GM12878 (cell line): ENCODE measurements around the gene CEP83. TPM values are rescaled to one million over a fixed set of nuclear protein-coding genes. Genes with fewer than 3 reads are reported as not detected.

Experiments used
- BCL11A ChIP-seq: IDR thresholded peaks from 2 replicates; pipeline ENCODE4 v1.6.1; 2011; ENCODE audit warnings: low read depth, low read length
- CHD1 ChIP-seq: IDR thresholded peaks from 2 replicates; pipeline ENCODE4 v1.6.1; 2012; ENCODE audit warnings: low read depth, low read length, improper control_type of control experiment
- EED ChIP-seq: sonication (generic); IDR thresholded peaks from 2 replicates; pipeline ENCODE4 v1.6.1; 2016; ENCODE audit warnings: antibody characterized with exemption, low read depth
- EGR1 ChIP-seq, 2 experiments: IDR thresholded peaks; 1 replicate in 1 of 2; 2 replicates in 1 of 2; pipeline ENCODE4 v1.6.1; 2011 to 2012; ENCODE audit warnings: low read depth in 2 of 2, low read length in 2 of 2, borderline replicate concordance in 1 of 2, mild to moderate bottlenecking in 1 of 2, moderate library complexity in 1 of 2
- ETV6 ChIP-seq, 2 experiments: fragments of 450-650 bp in 1 of 2; IDR thresholded peaks in 1 of 2; conservative IDR thresholded peaks in 1 of 2; 2 replicates each; pipeline ENCODE4 v1.6.1; 2014; ENCODE audit warnings: antibody characterized with exemption in 1 of 2, borderline replicate concordance in 1 of 2, low read depth in 1 of 2, mild to moderate bottlenecking in 1 of 2, moderate library complexity in 1 of 2
- EZH2 ChIP-seq: IDR thresholded peaks from 2 replicates; pipeline ENCODE4 v1.6.1; 2012; ENCODE audit warnings: low read depth, mild to moderate bottlenecking, control low read depth, inconsistent platforms, low read length, borderline replicate concordance; ENCODE audit not compliant: control insufficient read depth
- HDAC2 ChIP-seq: fragments of 200-600 bp; sonication (generic); IDR thresholded peaks from 2 replicates; pipeline ENCODE4 v1.6.1; 2017
- HDGF ChIP-seq: fragments of 450-650 bp; IDR thresholded peaks from 2 replicates; pipeline ENCODE4 v1.6.1; 2016; ENCODE audit warnings: antibody characterized with exemption
- RBBP5 ChIP-seq: fragments of 200-600 bp; sonication (generic); conservative IDR thresholded peaks from 2 replicates; pipeline ENCODE4 v1.6.1; 2016
- RELA ChIP-seq: fragments of 450-650 bp; IDR thresholded peaks from 2 replicates; pipeline ENCODE4 v1.8.0; 2014; ENCODE audit warnings: borderline replicate concordance; ENCODE audit not compliant: partially characterized antibody
- SIX5 ChIP-seq: IDR thresholded peaks from 2 replicates; pipeline ENCODE4 v1.6.1; 2011; ENCODE audit warnings: mild to moderate bottlenecking, low read depth, low read length, moderate library complexity; ENCODE audit not compliant: severe bottlenecking
- TCF12 ChIP-seq: IDR thresholded peaks from 2 replicates; pipeline ENCODE4 v1.6.1; 2011; ENCODE audit warnings: low read depth, mild to moderate bottlenecking, low read length
- ZNF274 ChIP-seq: IDR thresholded peaks from one replicate; pipeline ENCODE4 v1.8.0; 2011; ENCODE audit not compliant: insufficient read length, insufficient read depth
- polyA plus RNA-seq, 11 experiments: library from polyadenylated mRNA; depleted of rRNA in 4 of 11; unstranded in 6 of 11; stranded (reverse) in 5 of 11; fragments of >200 nt; fragmentation: Nextera tagmentation in 4 of 11; fragmentation: Illumina TruSeq in 1 of 11; extraction: Ambion mirVana in 4 of 11; extraction: Trizol in 1 of 11; gene quantifications; 1 replicate in 1 of 11; 2 replicates in 10 of 11; pipeline versions ENCODE4 v1.2.1 to v1.2.3, GENCODE V29; 2011 to 2016; ENCODE audit warnings: inconsistent platforms in 2 of 11, missing spikeins in 2 of 11, low read depth in 1 of 11
- total RNA-seq, 4 experiments: library from RNA; depleted of rRNA in 3 of 4; stranded (reverse); fragments of >200 nt in 3 of 4; fragmentation: Illumina TruSeq in 1 of 4; extraction: Trizol in 1 of 4; gene quantifications; 2 replicates each; pipeline versions ENCODE4 v1.2.1 to v1.2.3, GENCODE V29; 2013 to 2021
- TF ChIP-seq, protein P1 (sequence below): fragments of 450-650 bp; formaldehyde crosslinking; IDR thresholded peaks from 2 replicates; pipeline ENCODE4 v1.4.0; 2020; ENCODE audit warnings: mild to moderate bottlenecking, moderate library complexity
- TF ChIP-seq, protein P2 (sequence below): IDR thresholded peaks from 2 replicates; pipeline ENCODE4 v1.6.1; 2012; ENCODE audit warnings: improper control_type of control experiment, low read depth, low read length; ENCODE audit not compliant: insufficient replicate concordance
- TF ChIP-seq, protein P3 (sequence below): IDR thresholded peaks from 2 replicates; pipeline ENCODE4 v1.6.1; 2011; ENCODE audit warnings: low read depth, low read length, improper control_type of control experiment, borderline replicate concordance
- TF ChIP-seq, protein P4 (sequence below): IDR thresholded peaks from 2 replicates; pipeline ENCODE4 v1.6.1; 2011; ENCODE audit warnings: low read depth, mild to moderate bottlenecking, low read length, moderate library complexity, borderline replicate concordance; ENCODE audit errors: extremely low read depth

CEP83 gene
- total and polyA plus RNA-seq, 10 of the 15 experiments (the other 5 are each of a cell fraction or from before 2014, with no cell fraction given), result 4.3 to 39.0 (median 22.5) TPM

DNA sequence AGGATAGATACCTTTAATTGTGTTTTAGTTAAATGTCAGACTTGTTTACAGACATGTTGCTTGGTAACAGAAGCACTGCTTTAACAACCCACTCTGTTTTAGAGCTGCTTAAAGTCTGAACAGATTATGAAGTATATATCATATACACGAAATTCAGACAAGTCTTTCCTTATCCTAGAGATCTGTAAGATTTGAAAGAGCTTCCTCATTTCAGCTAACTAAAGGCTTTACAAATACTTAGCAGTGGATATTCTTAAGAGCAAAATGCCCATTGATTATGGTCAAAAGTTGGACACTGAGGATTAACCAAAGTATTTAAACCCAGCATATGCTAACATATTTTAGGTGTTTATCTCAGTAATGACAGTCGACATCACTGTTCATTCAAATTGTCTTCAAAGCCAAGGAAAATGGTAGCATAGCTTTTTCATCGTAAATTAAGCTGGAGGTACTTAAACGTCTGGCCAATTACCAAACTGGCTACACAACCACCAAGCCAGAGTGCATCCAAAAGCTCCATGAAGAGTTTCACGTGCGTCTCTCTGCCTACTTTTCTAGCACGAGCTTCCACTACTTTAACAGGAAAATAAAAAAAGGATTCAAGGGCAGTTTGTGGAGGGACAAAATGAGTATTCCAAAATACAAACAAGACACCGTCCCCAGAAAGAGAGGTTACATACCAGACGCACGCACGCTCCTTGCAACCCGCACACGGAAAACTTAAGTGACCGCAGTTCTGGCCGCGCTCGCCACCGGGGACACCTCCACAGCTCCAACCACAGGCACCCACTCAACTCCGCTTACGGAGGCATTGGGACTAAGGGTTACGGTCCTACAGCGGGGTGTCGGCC is 565 bp downstream of the CEP83 start (continued):
- TF ChIP-seq, protein P1, sequence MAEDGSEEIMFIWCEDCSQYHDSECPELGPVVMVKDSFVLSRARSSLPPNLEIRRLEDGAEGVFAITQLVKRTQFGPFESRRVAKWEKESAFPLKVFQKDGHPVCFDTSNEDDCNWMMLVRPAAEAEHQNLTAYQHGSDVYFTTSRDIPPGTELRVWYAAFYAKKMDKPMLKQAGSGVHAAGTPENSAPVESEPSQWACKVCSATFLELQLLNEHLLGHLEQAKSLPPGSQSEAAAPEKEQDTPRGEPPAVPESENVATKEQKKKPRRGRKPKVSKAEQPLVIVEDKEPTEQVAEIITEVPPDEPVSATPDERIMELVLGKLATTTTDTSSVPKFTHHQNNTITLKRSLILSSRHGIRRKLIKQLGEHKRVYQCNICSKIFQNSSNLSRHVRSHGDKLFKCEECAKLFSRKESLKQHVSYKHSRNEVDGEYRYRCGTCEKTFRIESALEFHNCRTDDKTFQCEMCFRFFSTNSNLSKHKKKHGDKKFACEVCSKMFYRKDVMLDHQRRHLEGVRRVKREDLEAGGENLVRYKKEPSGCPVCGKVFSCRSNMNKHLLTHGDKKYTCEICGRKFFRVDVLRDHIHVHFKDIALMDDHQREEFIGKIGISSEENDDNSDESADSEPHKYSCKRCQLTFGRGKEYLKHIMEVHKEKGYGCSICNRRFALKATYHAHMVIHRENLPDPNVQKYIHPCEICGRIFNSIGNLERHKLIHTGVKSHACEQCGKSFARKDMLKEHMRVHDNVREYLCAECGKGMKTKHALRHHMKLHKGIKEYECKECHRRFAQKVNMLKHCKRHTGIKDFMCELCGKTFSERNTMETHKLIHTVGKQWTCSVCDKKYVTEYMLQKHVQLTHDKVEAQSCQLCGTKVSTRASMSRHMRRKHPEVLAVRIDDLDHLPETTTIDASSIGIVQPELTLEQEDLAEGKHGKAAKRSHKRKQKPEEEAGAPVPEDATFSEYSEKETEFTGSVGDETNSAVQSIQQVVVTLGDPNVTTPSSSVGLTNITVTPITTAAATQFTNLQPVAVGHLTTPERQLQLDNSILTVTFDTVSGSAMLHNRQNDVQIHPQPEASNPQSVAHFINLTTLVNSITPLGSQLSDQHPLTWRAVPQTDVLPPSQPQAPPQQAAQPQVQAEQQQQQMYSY (CRISPR knock-in tag), result no peak
- TF ChIP-seq HDAC2 (no peak), CHD1 (no peak), RBBP5 (no peak), SIX5 (no peak), ZNF274 (no peak), BCL11A (no peak; the same call in 1 of the 2 replicates), EED (peak; percentile 69; the same call in 1 of the 2 replicates), EGR1 (IDR thresholded peaks at IDR 0.05; ENCODE audit: borderline replicate concordance in 1 of 2, low read depth in 2 of 2, low read length in 2 of 2) (no peak), EZH2 (no peak), HDGF (no peak), TCF12 (no peak), ETV6 (conservative IDR thresholded peaks at IDR 0.05 in 1 of 2, IDR thresholded peaks at IDR 0.05 in 1 of 2; ENCODE audit: borderline replicate concordance in 1 of 2, low read depth in 1 of 2) (no peak), RELA (no peak)
- TF ChIP-seq, protein P2, sequence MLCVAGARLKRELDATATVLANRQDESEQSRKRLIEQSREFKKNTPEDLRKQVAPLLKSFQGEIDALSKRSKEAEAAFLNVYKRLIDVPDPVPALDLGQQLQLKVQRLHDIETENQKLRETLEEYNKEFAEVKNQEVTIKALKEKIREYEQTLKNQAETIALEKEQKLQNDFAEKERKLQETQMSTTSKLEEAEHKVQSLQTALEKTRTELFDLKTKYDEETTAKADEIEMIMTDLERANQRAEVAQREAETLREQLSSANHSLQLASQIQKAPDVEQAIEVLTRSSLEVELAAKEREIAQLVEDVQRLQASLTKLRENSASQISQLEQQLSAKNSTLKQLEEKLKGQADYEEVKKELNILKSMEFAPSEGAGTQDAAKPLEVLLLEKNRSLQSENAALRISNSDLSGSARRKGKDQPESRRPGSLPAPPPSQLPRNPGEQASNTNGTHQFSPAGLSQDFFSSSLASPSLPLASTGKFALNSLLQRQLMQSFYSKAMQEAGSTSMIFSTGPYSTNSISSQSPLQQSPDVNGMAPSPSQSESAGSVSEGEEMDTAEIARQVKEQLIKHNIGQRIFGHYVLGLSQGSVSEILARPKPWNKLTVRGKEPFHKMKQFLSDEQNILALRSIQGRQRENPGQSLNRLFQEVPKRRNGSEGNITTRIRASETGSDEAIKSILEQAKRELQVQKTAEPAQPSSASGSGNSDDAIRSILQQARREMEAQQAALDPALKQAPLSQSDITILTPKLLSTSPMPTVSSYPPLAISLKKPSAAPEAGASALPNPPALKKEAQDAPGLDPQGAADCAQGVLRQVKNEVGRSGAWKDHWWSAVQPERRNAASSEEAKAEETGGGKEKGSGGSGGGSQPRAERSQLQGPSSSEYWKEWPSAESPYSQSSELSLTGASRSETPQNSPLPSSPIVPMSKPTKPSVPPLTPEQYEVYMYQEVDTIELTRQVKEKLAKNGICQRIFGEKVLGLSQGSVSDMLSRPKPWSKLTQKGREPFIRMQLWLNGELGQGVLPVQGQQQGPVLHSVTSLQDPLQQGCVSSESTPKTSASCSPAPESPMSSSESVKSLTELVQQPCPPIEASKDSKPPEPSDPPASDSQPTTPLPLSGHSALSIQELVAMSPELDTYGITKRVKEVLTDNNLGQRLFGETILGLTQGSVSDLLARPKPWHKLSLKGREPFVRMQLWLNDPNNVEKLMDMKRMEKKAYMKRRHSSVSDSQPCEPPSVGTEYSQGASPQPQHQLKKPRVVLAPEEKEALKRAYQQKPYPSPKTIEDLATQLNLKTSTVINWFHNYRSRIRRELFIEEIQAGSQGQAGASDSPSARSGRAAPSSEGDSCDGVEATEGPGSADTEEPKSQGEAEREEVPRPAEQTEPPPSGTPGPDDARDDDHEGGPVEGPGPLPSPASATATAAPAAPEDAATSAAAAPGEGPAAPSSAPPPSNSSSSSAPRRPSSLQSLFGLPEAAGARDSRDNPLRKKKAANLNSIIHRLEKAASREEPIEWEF, result no peak
- TF ChIP-seq, protein P3, sequence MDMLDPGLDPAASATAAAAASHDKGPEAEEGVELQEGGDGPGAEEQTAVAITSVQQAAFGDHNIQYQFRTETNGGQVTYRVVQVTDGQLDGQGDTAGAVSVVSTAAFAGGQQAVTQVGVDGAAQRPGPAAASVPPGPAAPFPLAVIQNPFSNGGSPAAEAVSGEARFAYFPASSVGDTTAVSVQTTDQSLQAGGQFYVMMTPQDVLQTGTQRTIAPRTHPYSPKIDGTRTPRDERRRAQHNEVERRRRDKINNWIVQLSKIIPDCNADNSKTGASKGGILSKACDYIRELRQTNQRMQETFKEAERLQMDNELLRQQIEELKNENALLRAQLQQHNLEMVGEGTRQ, result no peak
- TF ChIP-seq, protein P4, sequence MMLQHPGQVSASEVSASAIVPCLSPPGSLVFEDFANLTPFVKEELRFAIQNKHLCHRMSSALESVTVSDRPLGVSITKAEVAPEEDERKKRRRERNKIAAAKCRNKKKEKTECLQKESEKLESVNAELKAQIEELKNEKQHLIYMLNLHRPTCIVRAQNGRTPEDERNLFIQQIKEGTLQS, result no peak
